Progenitor cell of endocrine pancreas (in vitro differentiated cells): ENCODE measurements around the gene ADORA3. TPM values are rescaled to one million over a fixed set of nuclear protein-coding genes. Genes with fewer than 3 reads are reported as not detected.

Experiments
- DNase-seq: peaks from one replicate; pipeline ENCODE4 v3.0.0; 2021; ENCODE audit warnings: low spot score; ENCODE audit not compliant: unreplicated experiment
- H3K27ac Mint-ChIP-seq: 2 replicates; pipeline ENCODE4 v1.8.0; 2021; ENCODE audit warnings: mild to moderate bottlenecking, moderate library complexity, mixed read lengths
- H3K27me3 Mint-ChIP-seq: 2 replicates; pipeline ENCODE4 v1.8.0; 2021; ENCODE audit warnings: mixed read lengths
- H3K36me3 Mint-ChIP-seq: 2 replicates; pipeline ENCODE4 v1.8.0; 2022; ENCODE audit warnings: mixed read lengths; ENCODE audit not compliant: insufficient read depth
- H3K4me1 Mint-ChIP-seq: 2 replicates; pipeline ENCODE4 v1.8.0; 2021; ENCODE audit warnings: low read depth, mixed read lengths
- H3K4me3 Mint-ChIP-seq: 2 replicates; pipeline ENCODE4 v1.8.0; 2021; ENCODE audit warnings: low read depth, mild to moderate bottlenecking, moderate library complexity, mixed read lengths
- H3K9me3 Mint-ChIP-seq: 2 replicates; pipeline ENCODE4 v1.8.0; 2021; ENCODE audit warnings: low read depth, mixed read lengths
- CTCF ChIP-seq: fragments of 200-600 bp; sonication (generic); IDR thresholded peaks from one replicate; pipeline ENCODE4 v1.5.0; 2021; ENCODE audit warnings: antibody characterized with exemption, mild to moderate bottlenecking; ENCODE audit not compliant: unreplicated experiment
- total RNA-seq: library from RNA; stranded (reverse); gene quantifications from 2 replicates; pipeline ENCODE4 v1.2.1, GENCODE V29; 2021

The ADORA3 gene
- total RNA-seq, 1 donor from 2014 or later = not detected

- Mint-ChIP-seq H3K4me3 (no peak overlapping the region), H3K27me3 (peaks cover 4% of the 10 kb centered on the region), H3K36me3 (no peaks in the 10 kb centered on the region), H3K9me3 (no peaks in the 10 kb centered on the region), H3K27ac (no peak overlapping the region), H3K4me1 (peaks cover 7% of the 10 kb centered on the region)
- TF ChIP-seq CTCF = no peak
- no peak for DNase-seq
These were observed 2.2 kb upstream of the ADORA3 start for GRCh38 chr1:111505641-111506119.

GRCh38 chr1:111504097-111504496 lies 664 bp upstream of the ADORA3 start:
- Mint-ChIP-seq H3K36me3 (no peaks in the 10 kb centered on the region), H3K9me3 (no peaks in the 10 kb centered on the region), H3K4me1 (peaks cover 5% of the 10 kb centered on the region), H3K27me3 (peaks cover 4% of the 10 kb centered on the region), H3K27ac (no peak overlapping the region), H3K4me3 (no peak overlapping the region)
- TF ChIP-seq CTCF = no peak
- DNase-seq = no peak

- no peak for DNase-seq
- no peak overlapping the region for H3K27ac Mint-ChIP-seq
- H3K27me3 Mint-ChIP-seq = peaks cover 4% of the 10 kb centered on the region
- H3K4me1 Mint-ChIP-seq = no peaks in the 10 kb centered on the region
- H3K36me3 Mint-ChIP-seq = no peaks in the 10 kb centered on the region
- peaks cover under 1% of the 10 kb centered on the region for H3K9me3 Mint-ChIP-seq
- no peak for TF ChIP-seq CTCF
- H3K4me3 Mint-ChIP-seq = no peak overlapping the region
These were observed 1.8 kb downstream of the ADORA3 start for GRCh38 chr1:111501645-111502044.

- H3K36me3 Mint-ChIP-seq = no peaks in the 10 kb centered on the region
- no peak for TF ChIP-seq CTCF
- peaks cover 1% of the 10 kb centered on the region for H3K4me1 Mint-ChIP-seq
- H3K27ac Mint-ChIP-seq = no peak overlapping the region
- H3K27me3 Mint-ChIP-seq = peaks cover 4% of the 10 kb centered on the region
- no peak for DNase-seq
- H3K9me3 Mint-ChIP-seq = peaks cover 10% of the 10 kb centered on the region
- H3K4me3 Mint-ChIP-seq = no peak overlapping the region
These were observed 4.2 kb downstream of the ADORA3 start for GRCh38 chr1:111499026-111499785.

- H3K36me3 Mint-ChIP-seq = no peaks in the 10 kb centered on the region
- H3K4me1 Mint-ChIP-seq = peaks cover 11% of the 10 kb centered on the region
- peaks cover 10% of the 10 kb centered on the region for H3K9me3 Mint-ChIP-seq
- no peak for DNase-seq
- TF ChIP-seq CTCF = no peak
- H3K27ac Mint-ChIP-seq = no peak overlapping the region
- H3K27me3 Mint-ChIP-seq = no peaks in the 10 kb centered on the region
- no peak overlapping the region for H3K4me3 Mint-ChIP-seq
These were observed 5.8 kb downstream of the ADORA3 start for GRCh38 chr1:111497592-111497991.
